Neuron (in vitro differentiated cells): Measurements from ENCODE around the gene SRL.
"Not testable (repeated sequence)": the region's sequence is repeated elsewhere in the genome, so short reads cannot be mapped to it uniquely, and the experiment has no call there.

Experiments
- H2AFZ ChIP-seq: one replicate; pipeline ENCODE4 v1.6.1; 2013; ENCODE audit warnings: low read depth, mild to moderate bottlenecking, inconsistent platforms, low read length, moderate library complexity
- H3K27me3 ChIP-seq: one replicate; pipeline ENCODE4 v1.6.1; 2013; ENCODE audit warnings: low read length; ENCODE audit not compliant: insufficient read depth
- H3K36me3 ChIP-seq: one replicate; pipeline ENCODE4 v1.6.1; 2013; ENCODE audit warnings: low read length; ENCODE audit not compliant: insufficient read depth
- H3K4me1 ChIP-seq: one replicate; pipeline ENCODE4 v1.6.1; 2013; ENCODE audit warnings: low read length; ENCODE audit not compliant: insufficient read depth
- H3K4me3 ChIP-seq: 2 replicates; pipeline ENCODE4 v1.5.1; 2013; ENCODE audit warnings: mild to moderate bottlenecking, low read length, moderate library complexity
- H3K9me3 ChIP-seq: one replicate; pipeline ENCODE4 v1.6.1; 2013; ENCODE audit warnings: low read length

The SRL gene

GRCh38 chr16:4176906-4177417, 64.9 kb downstream of the SRL start:
- Histone ChIP-seq H3K27me3 (no peaks in the 10 kb centered on the region), H3K4me1 (no peaks in the 10 kb centered on the region), H3K36me3 (no peaks in the 10 kb centered on the region), H3K9me3 (no peaks in the 10 kb centered on the region), H3K4me3 (no peak overlapping the region), H2AFZ (no peak overlapping the region)

- no peaks in the 10 kb centered on the region for H3K27me3 ChIP-seq
- H2AFZ ChIP-seq, result no peak overlapping the region
- H3K4me1 ChIP-seq, result no peaks in the 10 kb centered on the region
- H3K36me3 ChIP-seq, result no peaks in the 10 kb centered on the region
- no peaks in the 10 kb centered on the region for H3K9me3 ChIP-seq
- no peak overlapping the region for H3K4me3 ChIP-seq
Measured at GRCh38 chr16:4175849-4176248, 66.0 kb downstream of the SRL start.

GRCh38 chr16:4172070-4172469, 69.8 kb downstream of the SRL start:
- Histone ChIP-seq H3K4me3 (no peak overlapping the region), H2AFZ (no peak overlapping the region), H3K9me3 (no peaks in the 10 kb centered on the region), H3K27me3 (no peaks in the 10 kb centered on the region), H3K36me3 (no peaks in the 10 kb centered on the region), H3K4me1 (no peaks in the 10 kb centered on the region)

- no peaks in the 10 kb centered on the region for H3K4me1 ChIP-seq
- H3K27me3 ChIP-seq, result no peaks in the 10 kb centered on the region
- no peaks in the 10 kb centered on the region for H3K36me3 ChIP-seq
- no peak overlapping the region for H3K4me3 ChIP-seq
- H2AFZ ChIP-seq, result no peak overlapping the region
- H3K9me3 ChIP-seq, result no peaks in the 10 kb centered on the region
Measured at GRCh38 chr16:4169415-4169814, 72.5 kb downstream of the SRL start.

DNA sequence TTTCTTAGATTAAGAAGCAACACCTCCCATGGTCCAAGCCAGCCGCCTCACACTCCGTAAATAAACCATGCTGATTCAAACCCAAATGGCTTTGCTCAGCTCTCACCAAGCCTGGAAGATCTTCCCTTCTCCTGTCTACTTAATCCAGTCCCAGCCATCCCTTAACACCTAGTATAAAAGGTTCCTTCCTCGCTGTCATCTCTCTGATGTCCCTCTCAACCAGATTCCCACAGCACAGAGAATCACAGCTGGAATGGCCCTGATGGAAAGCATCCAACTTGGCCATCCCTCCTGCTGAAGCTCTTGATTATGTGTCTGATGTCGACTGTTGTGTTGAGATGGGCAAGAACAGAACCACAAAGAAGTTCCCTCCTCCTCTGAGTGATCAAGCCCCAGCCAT, 75.1 kb downstream of the SRL start:
- Histone ChIP-seq H3K27me3 (no peaks in the 10 kb centered on the region), H3K36me3 (no peaks in the 10 kb centered on the region), H3K4me3 (no peak overlapping the region), H2AFZ (no peak overlapping the region), H3K4me1 (no peaks in the 10 kb centered on the region), H3K9me3 (no peaks in the 10 kb centered on the region)

GRCh38 chr16:4160658-4161430, 81.0 kb downstream of the SRL start:
- no peak overlapping the region for H2AFZ ChIP-seq
- H3K9me3 ChIP-seq, result no peaks in the 10 kb centered on the region
- no peaks in the 10 kb centered on the region for H3K4me1 ChIP-seq
- no peak overlapping the region for H3K4me3 ChIP-seq
- H3K27me3 ChIP-seq, result no peaks in the 10 kb centered on the region
- no peaks in the 10 kb centered on the region for H3K36me3 ChIP-seq

GRCh38 chr16:4159726-4160125, 82.2 kb downstream of the SRL start:
- Histone ChIP-seq H3K4me3 (no peak overlapping the region), H3K4me1 (no peaks in the 10 kb centered on the region), H3K27me3 (no peaks in the 10 kb centered on the region), H2AFZ (no peak overlapping the region), H3K36me3 (no peaks in the 10 kb centered on the region), H3K9me3 (no peaks in the 10 kb centered on the region)

- Histone ChIP-seq H2AFZ (no peak overlapping the region), H3K27me3 (no peaks in the 10 kb centered on the region), H3K4me3 (no peak overlapping the region), H3K4me1 (no peaks in the 10 kb centered on the region), H3K36me3 (no peaks in the 10 kb centered on the region), H3K9me3 (no peaks in the 10 kb centered on the region)
Measured at GRCh38 chr16:4158143-4159093, 83.5 kb downstream of the SRL start.

DNA sequence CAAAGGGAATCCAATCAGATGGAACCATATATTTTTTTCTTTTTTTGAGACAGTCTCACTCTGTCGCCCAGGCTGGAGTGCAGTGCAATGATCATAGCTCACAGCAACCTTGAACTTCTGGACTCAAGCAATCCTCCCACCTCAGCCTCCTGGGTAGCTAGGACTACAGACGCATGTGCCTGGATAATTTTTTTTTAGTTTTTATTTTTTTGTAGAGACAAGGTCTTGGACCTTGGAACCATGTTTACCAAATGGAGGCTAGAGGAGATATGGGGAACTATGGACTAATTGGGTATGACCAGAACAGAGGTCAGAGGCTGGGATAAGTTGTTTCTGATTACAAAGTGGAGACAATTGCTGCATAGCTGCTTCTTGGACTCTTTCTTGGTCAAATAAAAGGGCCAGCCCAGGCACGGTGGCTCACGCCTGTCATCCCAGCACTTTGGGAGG, 84.5 kb downstream of the SRL start:
- Histone ChIP-seq H3K9me3 (no peaks in the 10 kb centered on the region), H2AFZ (no peak overlapping the region), H3K36me3 (no peaks in the 10 kb centered on the region), H3K27me3 (no peaks in the 10 kb centered on the region), H3K4me1 (no peaks in the 10 kb centered on the region), H3K4me3 (no peak overlapping the region)

DNA sequence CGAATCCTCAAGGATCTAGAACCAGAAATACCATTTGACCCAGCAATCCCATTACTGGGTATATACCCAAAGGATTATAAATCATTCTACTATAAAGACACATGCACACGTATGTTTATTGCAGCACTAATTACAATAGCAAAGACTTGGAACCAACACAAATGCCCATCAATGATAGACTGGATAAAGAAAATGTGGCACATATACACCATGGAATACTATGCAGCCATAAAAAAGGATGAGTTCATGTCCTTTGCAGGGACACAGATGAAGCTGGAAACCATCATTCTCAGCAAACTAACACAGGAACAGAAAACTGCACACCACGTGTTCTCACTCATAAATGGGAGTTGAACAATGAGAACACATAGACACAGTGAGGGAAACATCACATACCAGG, 85.4 kb downstream of the SRL start:
- H3K36me3 ChIP-seq, H3K9me3 ChIP-seq, H3K4me1 ChIP-seq, H3K4me3 ChIP-seq, H3K27me3 ChIP-seq, H2AFZ ChIP-seq: not testable (repeated sequence)

DNA sequence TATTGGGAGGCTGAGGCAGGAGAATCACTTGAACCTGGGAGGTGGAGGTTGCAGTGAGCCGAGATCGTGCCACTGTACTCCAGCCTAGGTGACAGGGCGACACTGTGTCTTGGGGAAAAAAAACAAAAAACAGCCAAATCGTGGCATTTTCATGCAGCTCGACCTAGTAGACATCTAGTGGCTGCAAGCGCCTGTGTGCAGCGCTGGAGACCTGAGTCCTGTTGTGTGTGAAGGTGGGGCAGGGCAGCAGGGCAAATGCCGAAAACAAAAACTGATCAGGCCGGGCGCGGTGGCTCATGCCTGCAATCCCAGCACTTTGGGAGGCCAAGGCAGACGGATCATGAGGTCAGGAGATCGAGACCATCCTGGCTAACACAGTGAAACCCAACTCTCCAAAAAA, 88.5 kb downstream of the SRL start:
- H3K4me1 ChIP-seq, H3K9me3 ChIP-seq, H3K36me3 ChIP-seq, H2AFZ ChIP-seq, H3K4me3 ChIP-seq, H3K27me3 ChIP-seq: not testable (repeated sequence)

GRCh38 chr16:4152267-4152666, 89.6 kb downstream of the SRL start:
- H3K4me3 ChIP-seq, result no peak overlapping the region
- H3K9me3 ChIP-seq, result no peaks in the 10 kb centered on the region
- no peak overlapping the region for H2AFZ ChIP-seq
- no peaks in the 10 kb centered on the region for H3K4me1 ChIP-seq
- H3K27me3 ChIP-seq, result no peaks in the 10 kb centered on the region
- no peaks in the 10 kb centered on the region for H3K36me3 ChIP-seq

- no peaks in the 10 kb centered on the region for H3K4me1 ChIP-seq
- H3K9me3 ChIP-seq, result no peaks in the 10 kb centered on the region
- no peak overlapping the region for H2AFZ ChIP-seq
- no peaks in the 10 kb centered on the region for H3K36me3 ChIP-seq
- H3K27me3 ChIP-seq, result no peaks in the 10 kb centered on the region
- no peak overlapping the region for H3K4me3 ChIP-seq
Measured at GRCh38 chr16:4147236-4147635, 94.6 kb downstream of the SRL start.
